Stimulated activated CD8-positive, alpha-beta memory T cell treated with anti-CD3 and anti-CD28 coated beads, Interleukin-15, amount 100 ng/mL, for 24 hours (primary cell): ENCODE measurements around the gene PPP2R3B.
"Not testable (repeated sequence)": the region's sequence is repeated elsewhere in the genome, so short reads cannot be mapped to it uniquely, and the experiment has no call there.

ENCODE experiments used
- DNase-seq: peaks from one replicate; pipeline ENCODE4 v3.0.0-alpha.2; 2020; ENCODE audit warnings: low read depth

Gene PPP2R3B

GRCh38 chrX:405149-405548, 18.4 kb upstream of the PPP2R3B start:
- DNase-seq: no peak

- DNase-seq: no peak
These were observed 17.9 kb upstream of the PPP2R3B start for GRCh38 chrX:404656-405055.

GRCh38 chrX:402857-403256, 16.1 kb upstream of the PPP2R3B start:
- DNase-seq: no peak

GRCh38 chrX:400258-400657, 13.6 kb upstream of the PPP2R3B start:
- DNase-seq: no peak

GRCh38 chrX:397575-397974, 10.9 kb upstream of the PPP2R3B start:
- no peak for DNase-seq

- DNase-seq: no peak
These were observed 8.1 kb upstream of the PPP2R3B start for GRCh38 chrX:394830-395229.

GRCh38 chrX:392575-392846, 5.8 kb upstream of the PPP2R3B start:
- no peak for DNase-seq

GRCh38 chrX:391717-392574, 5.2 kb upstream of the PPP2R3B start:
- DNase-seq: no peak

GRCh38 chrX:390459-390858, 3.8 kb upstream of the PPP2R3B start:
- no peak for DNase-seq

- DNase-seq: no peak
These were observed 2.3 kb upstream of the PPP2R3B start for GRCh38 chrX:389021-389441.

GRCh38 chrX:387729-388128, 1.0 kb upstream of the PPP2R3B start:
- no peak for DNase-seq

- DNase-seq: peak; percentile 14
These were observed 404 bp downstream of the PPP2R3B start for GRCh38 chrX:386239-386767.

- not testable (repeated sequence) for DNase-seq
These were observed 971 bp downstream of the PPP2R3B start for GRCh38 chrX:385736-386135.

- DNase-seq: no peak
These were observed 1.8 kb downstream of the PPP2R3B start for GRCh38 chrX:384861-385260.

GRCh38 chrX:378443-378842, 8.3 kb downstream of the PPP2R3B start:
- no peak for DNase-seq

GRCh38 chrX:376206-376605, 10.5 kb downstream of the PPP2R3B start:
- not testable (repeated sequence) for DNase-seq

- no peak for DNase-seq
These were observed 11.3 kb downstream of the PPP2R3B start for GRCh38 chrX:375181-376036.

GRCh38 chrX:374596-374995, 12.1 kb downstream of the PPP2R3B start:
- no peak for DNase-seq

GRCh38 chrX:373641-374471, 12.9 kb downstream of the PPP2R3B start:
- DNase-seq: peak; percentile 16

GRCh38 chrX:372856-373640, 13.7 kb downstream of the PPP2R3B start:
- no peak for DNase-seq

- no peak for DNase-seq
These were observed 14.8 kb downstream of the PPP2R3B start for GRCh38 chrX:371907-372306.
